HCT116 (cell line): Measurements from ENCODE around the gene PAX9.

Source experiments
- EZH2 ChIP-seq: fragments of 200-600 bp; sonication (generic); IDR thresholded peaks from 2 replicates; pipeline ENCODE4 v1.6.1; 2017; ENCODE audit warnings: antibody characterized with exemption, mixed run types
- JUND ChIP-seq: IDR thresholded peaks from 2 replicates; pipeline ENCODE4 v1.6.1; 2012
- POLR2A ChIP-seq: IDR thresholded peaks from 2 replicates; pipeline ENCODE4 v1.7.0; 2011; ENCODE audit warnings: borderline replicate concordance; ENCODE audit not compliant: insufficient read depth, insufficient read length; ENCODE audit errors: extremely low read depth
- POLR2AphosphoS5 ChIP-seq: IDR thresholded peaks from 2 replicates; pipeline ENCODE4 v1.6.1; 2011; ENCODE audit warnings: mild to moderate bottlenecking, low read depth, low read length, moderate library complexity
- SP1 ChIP-seq: IDR thresholded peaks from 2 replicates; pipeline ENCODE4 v1.6.1; 2012; ENCODE audit warnings: low read depth
- SRF ChIP-seq: IDR thresholded peaks from 2 replicates; pipeline ENCODE4 v1.6.1; 2012; ENCODE audit warnings: low read depth
- YY1 ChIP-seq: IDR thresholded peaks from 2 replicates; pipeline ENCODE4 v1.6.1; 2011; ENCODE audit warnings: low read length, low read depth, moderate library complexity, mild to moderate bottlenecking; ENCODE audit not compliant: insufficient replicate concordance; ENCODE audit errors: extremely low read depth
- ZNF274 ChIP-seq: fragments of 200-500 bp; sonication (Bioruptor generic); IDR thresholded peaks from 2 replicates; pipeline ENCODE4 v1.6.1; 2014; ENCODE audit warnings: mild to moderate bottlenecking, low read depth, low read length, inconsistent platforms
- TF ChIP-seq, protein P1 (sequence below), 3 experiments: fragments of 200-600 bp in 1 of 3; sonication (generic) in 1 of 3; IDR thresholded peaks in 2 of 3; conservative IDR thresholded peaks in 1 of 3; 2 replicates each; pipeline ENCODE4 v1.5.1; 2012 to 2017; ENCODE audit warnings: low read depth in 2 of 3, low read length in 2 of 3, antibody characterized with exemption in 1 of 3, borderline replicate concordance in 1 of 3, control low read depth in 1 of 3, mild to moderate bottlenecking in 1 of 3, mixed read lengths in 1 of 3, mixed run types in 1 of 3, moderate library complexity in 1 of 3; ENCODE audit not compliant: insufficient read depth in 1 of 3
- TF ChIP-seq, protein P2 (sequence below): IDR thresholded peaks from 2 replicates; pipeline ENCODE4 v1.6.1; 2012
- TF ChIP-seq, protein P3 (sequence below): IDR thresholded peaks from 2 replicates; pipeline ENCODE4 v1.6.1; 2012; ENCODE audit warnings: low read depth

DNA sequence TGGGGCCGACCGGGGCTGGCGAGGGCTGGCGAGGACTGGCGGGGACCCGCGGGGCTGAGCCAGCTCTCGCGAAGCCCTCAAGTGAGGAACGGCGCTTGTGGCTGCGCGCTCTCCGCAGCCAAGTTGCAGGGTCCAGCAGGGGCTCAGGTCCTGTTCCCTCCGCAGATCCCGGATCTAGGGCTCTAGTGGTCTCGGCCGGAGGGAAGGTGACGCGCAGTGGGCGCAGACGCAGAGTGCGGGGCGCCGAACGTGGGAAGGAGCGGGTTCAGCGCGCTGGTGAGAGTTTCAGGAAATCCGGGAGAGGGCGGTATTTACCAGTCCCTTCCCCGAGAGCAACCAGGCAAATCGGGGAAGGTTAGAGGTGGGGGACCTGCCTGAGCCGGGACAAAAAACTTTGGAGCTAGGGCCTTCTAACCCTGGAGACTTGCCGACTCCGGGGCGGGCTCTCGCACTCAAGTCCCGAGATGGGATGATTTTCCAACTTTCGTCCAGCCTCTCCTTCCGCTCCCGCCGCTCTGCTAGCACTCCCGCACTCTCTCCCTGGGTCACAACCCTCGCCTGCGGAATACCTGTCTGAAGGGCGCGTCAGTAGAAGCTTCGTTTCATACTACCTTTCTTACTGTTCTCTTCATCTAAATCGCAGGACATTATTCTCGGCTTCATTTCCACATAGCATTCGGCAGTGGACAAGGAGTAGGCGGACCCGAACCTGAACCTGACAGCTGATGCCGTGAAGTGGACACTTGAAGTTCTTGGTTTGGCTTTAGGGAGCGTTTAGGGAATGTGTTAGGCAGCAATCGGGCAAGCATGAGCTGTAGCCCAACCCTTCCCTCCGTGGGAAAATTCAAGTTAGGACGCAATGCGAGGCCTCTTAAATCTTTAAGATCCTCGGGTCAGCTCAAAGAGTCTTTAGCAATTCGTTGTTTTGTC lies 13.6 kb upstream of the PAX9 start:
- TF ChIP-seq, protein P1, sequence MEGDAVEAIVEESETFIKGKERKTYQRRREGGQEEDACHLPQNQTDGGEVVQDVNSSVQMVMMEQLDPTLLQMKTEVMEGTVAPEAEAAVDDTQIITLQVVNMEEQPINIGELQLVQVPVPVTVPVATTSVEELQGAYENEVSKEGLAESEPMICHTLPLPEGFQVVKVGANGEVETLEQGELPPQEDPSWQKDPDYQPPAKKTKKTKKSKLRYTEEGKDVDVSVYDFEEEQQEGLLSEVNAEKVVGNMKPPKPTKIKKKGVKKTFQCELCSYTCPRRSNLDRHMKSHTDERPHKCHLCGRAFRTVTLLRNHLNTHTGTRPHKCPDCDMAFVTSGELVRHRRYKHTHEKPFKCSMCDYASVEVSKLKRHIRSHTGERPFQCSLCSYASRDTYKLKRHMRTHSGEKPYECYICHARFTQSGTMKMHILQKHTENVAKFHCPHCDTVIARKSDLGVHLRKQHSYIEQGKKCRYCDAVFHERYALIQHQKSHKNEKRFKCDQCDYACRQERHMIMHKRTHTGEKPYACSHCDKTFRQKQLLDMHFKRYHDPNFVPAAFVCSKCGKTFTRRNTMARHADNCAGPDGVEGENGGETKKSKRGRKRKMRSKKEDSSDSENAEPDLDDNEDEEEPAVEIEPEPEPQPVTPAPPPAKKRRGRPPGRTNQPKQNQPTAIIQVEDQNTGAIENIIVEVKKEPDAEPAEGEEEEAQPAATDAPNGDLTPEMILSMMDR (IDR thresholded peaks at IDR 0.05 in 2 of 3, conservative IDR thresholded peaks at IDR 0.05 in 1 of 3; ENCODE audit: borderline replicate concordance in 1 of 3, insufficient read depth in 1 of 3, low read depth in 2 of 3, low read length in 2 of 3), result peak; percentile 21 to 41 (median 36); a peak in 4 of 6 replicates
- no peak for TF ChIP-seq POLR2A
- TF ChIP-seq, protein P2, sequence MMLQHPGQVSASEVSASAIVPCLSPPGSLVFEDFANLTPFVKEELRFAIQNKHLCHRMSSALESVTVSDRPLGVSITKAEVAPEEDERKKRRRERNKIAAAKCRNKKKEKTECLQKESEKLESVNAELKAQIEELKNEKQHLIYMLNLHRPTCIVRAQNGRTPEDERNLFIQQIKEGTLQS, result no peak
- no peak for TF ChIP-seq SP1
- TF ChIP-seq YY1, result no peak
- no peak for TF ChIP-seq ZNF274
- no peak for TF ChIP-seq JUND
- no peak for TF ChIP-seq EZH2
- TF ChIP-seq SRF, result no peak
- TF ChIP-seq POLR2AphosphoS5, result no peak
- TF ChIP-seq, protein P3, sequence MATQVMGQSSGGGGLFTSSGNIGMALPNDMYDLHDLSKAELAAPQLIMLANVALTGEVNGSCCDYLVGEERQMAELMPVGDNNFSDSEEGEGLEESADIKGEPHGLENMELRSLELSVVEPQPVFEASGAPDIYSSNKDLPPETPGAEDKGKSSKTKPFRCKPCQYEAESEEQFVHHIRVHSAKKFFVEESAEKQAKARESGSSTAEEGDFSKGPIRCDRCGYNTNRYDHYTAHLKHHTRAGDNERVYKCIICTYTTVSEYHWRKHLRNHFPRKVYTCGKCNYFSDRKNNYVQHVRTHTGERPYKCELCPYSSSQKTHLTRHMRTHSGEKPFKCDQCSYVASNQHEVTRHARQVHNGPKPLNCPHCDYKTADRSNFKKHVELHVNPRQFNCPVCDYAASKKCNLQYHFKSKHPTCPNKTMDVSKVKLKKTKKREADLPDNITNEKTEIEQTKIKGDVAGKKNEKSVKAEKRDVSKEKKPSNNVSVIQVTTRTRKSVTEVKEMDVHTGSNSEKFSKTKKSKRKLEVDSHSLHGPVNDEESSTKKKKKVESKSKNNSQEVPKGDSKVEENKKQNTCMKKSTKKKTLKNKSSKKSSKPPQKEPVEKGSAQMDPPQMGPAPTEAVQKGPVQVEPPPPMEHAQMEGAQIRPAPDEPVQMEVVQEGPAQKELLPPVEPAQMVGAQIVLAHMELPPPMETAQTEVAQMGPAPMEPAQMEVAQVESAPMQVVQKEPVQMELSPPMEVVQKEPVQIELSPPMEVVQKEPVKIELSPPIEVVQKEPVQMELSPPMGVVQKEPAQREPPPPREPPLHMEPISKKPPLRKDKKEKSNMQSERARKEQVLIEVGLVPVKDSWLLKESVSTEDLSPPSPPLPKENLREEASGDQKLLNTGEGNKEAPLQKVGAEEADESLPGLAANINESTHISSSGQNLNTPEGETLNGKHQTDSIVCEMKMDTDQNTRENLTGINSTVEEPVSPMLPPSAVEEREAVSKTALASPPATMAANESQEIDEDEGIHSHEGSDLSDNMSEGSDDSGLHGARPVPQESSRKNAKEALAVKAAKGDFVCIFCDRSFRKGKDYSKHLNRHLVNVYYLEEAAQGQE, result no peak
